Head of caudate nucleus (tissue), 42 donors: ENCODE measurements around the gene UBQLNL.

Source experiments
- DNase-seq, 42 donors: peaks; one replicate each; pipeline versions ENCODE4 v3.0.0 to v3.0.0-alpha.2; 2020 to 2021; ENCODE audit warnings: mixed read lengths in 7 of 42
- intact Hi-C: fragments of 100-400 bp; cut with DNase I; formaldehyde crosslinking; loops from one replicate; pipeline ENCODE4 v1.15.0; 2022

Gene UBQLNL, protein sequence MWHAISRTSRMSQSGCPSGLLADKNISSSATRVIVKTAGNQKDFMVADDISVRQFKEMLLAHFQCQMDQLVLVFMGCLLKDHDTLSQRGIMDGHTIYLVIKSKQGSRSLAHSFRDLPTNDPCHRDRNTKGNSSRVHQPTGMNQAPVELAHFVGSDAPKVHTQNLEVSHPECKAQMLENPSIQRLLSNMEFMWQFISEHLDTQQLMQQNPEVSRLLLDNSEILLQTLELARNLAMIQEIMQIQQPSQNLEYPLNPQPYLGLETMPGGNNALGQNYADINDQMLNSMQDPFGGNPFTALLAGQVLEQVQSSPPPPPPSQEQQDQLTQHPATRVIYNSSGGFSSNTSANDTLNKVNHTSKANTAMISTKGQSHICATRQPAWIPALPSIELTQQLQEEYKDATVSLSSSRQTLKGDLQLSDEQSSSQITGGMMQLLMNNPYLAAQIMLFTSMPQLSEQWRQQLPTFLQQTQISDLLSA

GRCh38 chr11:5516599-5516998 is at the start of gene UBQLNL:
UBQLNL (minus strand) TSS chr11:5516699; CDS start chr11:5516441, 258 bp downstream.
- no peak for DNase-seq
- intact Hi-C loops: no loop called here

- intact Hi-C loops: no loop called here
- DNase-seq: no peak
Measured at GRCh38 chr11:5564259-5565019, 47.9 kb upstream of the UBQLNL start.

DNA sequence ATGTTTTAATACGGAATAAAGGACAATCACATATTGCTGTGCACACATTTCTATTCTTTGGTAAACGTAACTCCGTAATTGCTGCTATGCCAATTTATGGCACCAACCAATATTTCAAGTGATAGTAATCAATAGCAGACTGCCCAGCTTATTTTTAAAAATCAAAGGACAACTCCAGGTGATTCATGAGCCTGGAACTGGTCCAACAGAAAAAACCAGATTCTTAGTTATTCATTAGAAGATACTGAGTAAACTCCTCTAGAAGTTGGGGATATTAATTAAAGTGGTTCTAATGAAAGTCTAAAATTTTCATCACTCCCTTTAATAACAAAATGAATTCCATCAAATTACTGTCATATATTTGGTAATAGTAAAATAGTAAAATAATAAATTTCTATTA is 41.3 kb upstream of the UBQLNL start:
- intact Hi-C loops: no loop called here

GRCh38 chr11:5556596-5557188 is 40.2 kb upstream of the UBQLNL start:
- no peak for DNase-seq
- intact Hi-C loops: no loop called here

More for the DNA sequence above, 41.3 kb upstream of the UBQLNL start:
- no peak for DNase-seq

GRCh38 chr11:5553343-5553742 is 36.8 kb upstream of the UBQLNL start:
- intact Hi-C loops: no loop called here
- DNase-seq: no peak

- no peak for DNase-seq
- intact Hi-C loops: no loop called here
Measured at GRCh38 chr11:5550440-5551095, 34.1 kb upstream of the UBQLNL start.

- DNase-seq: no peak
- intact Hi-C loops: no loop called here
Measured at GRCh38 chr11:5548440-5548839, 31.9 kb upstream of the UBQLNL start, which contains the start of gene OR52H1. OR52H1 (minus strand) TSS chr11:5548540; CDS start chr11:5545505, 3,035 bp downstream.

GRCh38 chr11:5547982-5548381 is 31.5 kb upstream of the UBQLNL start:
- intact Hi-C loops: no loop called here

DNA sequence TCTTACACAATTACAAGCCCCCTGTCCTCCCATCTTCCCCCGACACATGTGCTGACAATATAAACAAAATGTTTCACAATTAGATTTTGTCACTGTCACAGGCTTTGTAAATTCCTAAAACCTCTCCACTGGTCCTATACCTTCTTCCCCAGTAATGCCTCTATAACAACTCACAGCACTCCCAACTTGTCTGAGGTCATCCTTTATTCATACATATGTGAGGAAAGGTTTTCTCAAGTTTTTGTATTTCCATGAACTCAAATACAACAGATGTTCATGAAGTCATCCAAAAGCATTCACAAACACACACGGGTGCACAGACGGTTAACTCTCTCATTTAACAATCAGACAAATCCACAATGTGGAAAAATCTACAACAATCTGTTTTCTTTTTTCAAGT is 30.0 kb upstream of the UBQLNL start:
- DNase-seq: no peak
- intact Hi-C loops: no loop called here

More at GRCh38 chr11:5547982-5548381, 31.5 kb upstream of the UBQLNL start:
- no peak for DNase-seq

GRCh38 chr11:5541427-5541826 is 24.9 kb upstream of the UBQLNL start:
- intact Hi-C loops: no loop called here
- no peak for DNase-seq

DNA sequence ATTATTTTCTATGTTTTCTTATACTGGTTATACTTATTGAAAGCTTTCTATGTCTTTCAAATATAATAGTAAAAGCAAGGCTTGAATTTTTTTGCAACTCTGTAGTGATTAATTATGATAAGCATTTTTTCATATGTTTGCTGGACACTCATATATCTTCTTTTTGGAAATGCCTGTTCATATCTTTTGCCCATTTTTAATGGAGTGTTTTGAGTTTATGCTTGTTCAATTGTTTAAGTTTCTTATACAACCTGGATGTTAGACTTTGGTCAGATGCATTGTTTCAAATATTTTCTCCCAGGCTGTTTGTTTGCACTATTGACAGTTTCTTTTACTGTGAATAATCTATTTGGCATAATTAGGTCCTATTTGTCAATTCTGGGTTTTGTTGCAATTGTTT is 20.0 kb upstream of the UBQLNL start:
- intact Hi-C loops: no loop called here
- DNase-seq: no peak

- no peak for DNase-seq
- intact Hi-C loops: no loop called here
Measured at GRCh38 chr11:5534046-5534445, 17.5 kb upstream of the UBQLNL start.

DNA sequence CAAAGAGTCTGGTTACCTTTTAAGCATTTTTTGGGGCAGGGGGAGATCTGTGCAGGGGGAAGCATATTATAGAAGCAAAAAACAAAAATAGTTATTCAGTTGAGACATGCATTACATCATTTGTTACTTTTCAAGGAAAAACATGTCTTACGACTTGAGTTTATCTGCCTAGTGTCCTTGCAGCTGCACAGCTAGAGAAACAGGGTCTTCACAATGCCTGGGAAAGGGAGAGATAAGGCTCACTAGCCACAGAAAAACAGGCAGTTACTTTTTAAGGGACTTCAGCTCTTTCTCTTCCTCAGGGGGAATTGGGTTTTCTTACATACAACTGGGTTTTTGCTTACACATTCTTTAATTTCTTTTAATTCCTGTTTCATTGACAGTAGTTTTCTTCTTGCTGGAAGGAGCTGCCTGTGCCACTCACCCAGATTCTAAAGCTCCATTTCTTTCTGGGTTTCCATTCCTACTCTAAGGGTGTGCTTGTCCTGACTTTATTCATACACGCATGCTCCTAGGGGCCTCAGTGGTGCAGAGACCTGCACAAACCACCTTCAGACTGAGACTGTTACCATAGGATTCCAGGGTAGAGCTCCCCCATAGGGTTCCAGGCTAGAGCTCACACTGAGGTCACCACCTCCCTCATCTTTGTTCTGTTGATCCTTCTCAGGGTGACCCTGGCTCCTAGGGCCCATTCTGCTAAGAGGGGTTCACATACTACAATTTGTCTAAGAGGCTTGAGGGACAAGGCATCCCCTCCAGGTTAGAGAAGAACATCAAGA is 14.7 kb upstream of the UBQLNL start:
- intact Hi-C loops: no loop called here
- no peak for DNase-seq

GRCh38 chr11:5528495-5528894 is 12.0 kb upstream of the UBQLNL start:
- DNase-seq: no peak
- intact Hi-C loops: no loop called here

DNA sequence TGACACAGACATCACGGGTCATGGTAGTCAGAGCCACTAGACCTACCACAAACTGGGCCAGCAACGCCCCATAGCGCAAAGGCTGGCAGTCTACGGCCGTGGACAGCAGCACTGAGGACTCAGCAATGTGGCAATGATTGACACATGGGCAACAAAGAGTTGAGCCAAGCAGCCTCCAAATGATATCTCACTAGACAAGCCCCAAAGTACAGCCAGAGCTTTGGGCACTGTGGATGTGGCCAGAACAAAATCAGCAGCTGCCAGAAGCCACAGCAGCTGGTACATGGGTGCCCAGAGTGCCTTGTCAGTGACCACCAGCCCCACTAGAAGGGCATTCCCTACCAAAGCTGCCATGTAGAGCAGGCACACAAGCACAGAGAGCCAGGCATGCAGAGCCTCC is 11.2 kb upstream of the UBQLNL start:
- no peak for DNase-seq
- intact Hi-C loops: no loop called here

DNA sequence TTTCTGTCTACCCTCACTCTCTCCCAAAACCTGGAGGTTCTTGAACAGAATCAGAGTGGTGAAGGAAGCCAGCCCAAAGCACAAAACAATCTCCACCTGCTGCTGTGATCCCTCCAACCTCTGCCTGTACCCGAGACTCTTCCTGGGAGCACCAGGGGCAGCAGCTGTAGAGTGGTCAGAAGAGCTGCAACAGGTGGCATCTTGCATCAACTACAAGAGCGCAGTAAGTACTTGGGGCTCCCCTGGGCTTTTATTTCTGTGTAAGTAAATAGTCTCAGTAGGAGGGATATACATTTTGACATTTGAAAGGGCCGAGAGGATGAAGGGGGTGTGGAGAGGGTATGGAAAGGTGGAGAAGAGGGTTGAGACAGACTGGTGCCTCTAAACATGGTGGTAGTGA is 8.3 kb upstream of the UBQLNL start:
- intact Hi-C loops: no loop called here
- DNase-seq: no peak

DNA sequence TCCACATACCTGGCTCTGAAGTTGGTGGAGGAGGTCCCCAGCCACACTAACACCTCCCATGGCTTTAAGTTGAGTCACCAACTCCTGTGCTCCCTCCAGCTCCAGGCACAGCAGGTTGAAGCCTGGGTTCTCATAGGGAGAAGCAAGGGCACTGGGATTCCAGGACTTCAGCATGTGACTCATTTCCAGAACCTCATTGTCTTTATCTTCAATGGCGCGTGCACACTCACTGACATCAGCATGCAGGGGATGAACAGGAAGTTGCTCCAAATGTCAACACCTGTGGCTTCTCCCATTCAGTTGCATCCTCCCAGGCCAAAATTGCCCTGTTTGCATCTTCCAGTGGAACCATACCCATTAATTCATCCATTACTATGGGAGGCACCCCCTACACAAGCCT is 5.8 kb upstream of the UBQLNL start:
- DNase-seq: no peak
- intact Hi-C loops: no loop called here

DNA sequence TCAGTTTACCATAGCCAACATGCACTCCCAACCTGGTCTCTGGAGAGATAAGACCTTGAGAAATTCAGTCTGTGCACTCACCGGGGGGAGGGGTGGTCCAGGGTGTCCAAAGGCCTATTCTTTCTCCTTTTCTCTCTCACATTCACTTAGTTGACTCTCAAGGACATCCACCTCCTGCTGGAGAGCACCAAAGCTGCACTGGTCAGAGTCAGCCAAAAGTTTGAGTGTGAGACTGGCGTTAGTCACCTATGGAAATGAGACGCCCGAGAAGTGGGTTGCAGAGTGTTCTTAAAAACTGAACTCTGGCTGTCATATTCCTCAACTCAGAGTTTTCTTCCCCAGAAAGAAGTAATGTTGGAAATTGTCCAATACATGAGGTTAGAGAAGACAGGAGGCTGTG is 5.0 kb upstream of the UBQLNL start:
- intact Hi-C loops: no loop called here

DNA sequence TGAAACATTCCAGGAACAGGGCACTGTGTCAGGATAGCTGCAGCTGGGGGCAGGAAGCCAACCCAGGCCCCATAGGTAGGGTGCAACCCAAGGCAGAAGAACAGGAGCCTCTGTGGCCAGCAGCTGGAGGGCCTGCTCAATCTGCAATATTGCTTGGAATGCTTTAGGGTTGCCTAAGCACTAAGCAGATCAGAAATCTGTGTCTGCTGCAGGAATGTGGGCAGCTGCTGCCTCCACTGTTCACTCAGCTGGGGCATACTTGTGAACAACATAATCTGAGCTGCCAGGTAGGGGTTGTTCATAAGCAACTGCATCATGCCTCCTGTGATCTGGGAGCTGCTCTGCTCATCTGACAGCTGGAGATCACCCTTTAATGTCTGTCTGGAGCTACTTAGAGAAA is 1.7 kb downstream of the UBQLNL start:
- intact Hi-C loops: no loop called here
- peak in 4 of 42 donors; percentile 11 to 37 (median 26) for DNase-seq

More for the DNA sequence above, 5.0 kb upstream of the UBQLNL start:
- no peak for DNase-seq
